IMR-90 (cell line): ENCODE results near the gene MPPED1.

ENCODE experiments used
- POLR2A ChIP-seq: IDR thresholded peaks from 2 replicates; pipeline ENCODE4 v1.6.1; 2012; ENCODE audit warnings: mild to moderate bottlenecking, low read depth, low read length
- RAD21 ChIP-seq: IDR thresholded peaks from 2 replicates; pipeline ENCODE4 v1.6.1; 2012; ENCODE audit warnings: low read length, improper control_type of control experiment
- TF ChIP-seq, protein P1 (sequence below): conservative IDR thresholded peaks from 2 replicates; pipeline ENCODE4 v1.5.1; 2012; ENCODE audit warnings: mild to moderate bottlenecking, low read depth, low read length, improper control_type of control experiment

GRCh38 chr22:43440104-43440387 is 28.2 kb downstream of the MPPED1 start:
- TF ChIP-seq, protein P1, sequence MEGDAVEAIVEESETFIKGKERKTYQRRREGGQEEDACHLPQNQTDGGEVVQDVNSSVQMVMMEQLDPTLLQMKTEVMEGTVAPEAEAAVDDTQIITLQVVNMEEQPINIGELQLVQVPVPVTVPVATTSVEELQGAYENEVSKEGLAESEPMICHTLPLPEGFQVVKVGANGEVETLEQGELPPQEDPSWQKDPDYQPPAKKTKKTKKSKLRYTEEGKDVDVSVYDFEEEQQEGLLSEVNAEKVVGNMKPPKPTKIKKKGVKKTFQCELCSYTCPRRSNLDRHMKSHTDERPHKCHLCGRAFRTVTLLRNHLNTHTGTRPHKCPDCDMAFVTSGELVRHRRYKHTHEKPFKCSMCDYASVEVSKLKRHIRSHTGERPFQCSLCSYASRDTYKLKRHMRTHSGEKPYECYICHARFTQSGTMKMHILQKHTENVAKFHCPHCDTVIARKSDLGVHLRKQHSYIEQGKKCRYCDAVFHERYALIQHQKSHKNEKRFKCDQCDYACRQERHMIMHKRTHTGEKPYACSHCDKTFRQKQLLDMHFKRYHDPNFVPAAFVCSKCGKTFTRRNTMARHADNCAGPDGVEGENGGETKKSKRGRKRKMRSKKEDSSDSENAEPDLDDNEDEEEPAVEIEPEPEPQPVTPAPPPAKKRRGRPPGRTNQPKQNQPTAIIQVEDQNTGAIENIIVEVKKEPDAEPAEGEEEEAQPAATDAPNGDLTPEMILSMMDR: no peak
- TF ChIP-seq RAD21 (no peak), POLR2A (no peak)
